Transverse colon (tissue), 4 donors: ENCODE results near the gene RSU1. TPM values are rescaled to one million over a fixed set of nuclear protein-coding genes. Genes with fewer than 3 reads are reported as not detected.

Experiments used
- DNase-seq: peaks from one replicate; pipeline ENCODE4 v3.0.0-alpha.2; 2019
- H3K27ac ChIP-seq, 4 donors: fragments of 200-600 bp; sonication (generic); 2 replicates each; pipeline ENCODE4 v1.5.1; 2016 to 2018; ENCODE audit warnings: inconsistent platforms in 4 of 4
- H3K27me3 ChIP-seq: fragments of 200-600 bp; sonication (generic); 2 replicates; pipeline ENCODE4 v1.5.1; 2017; ENCODE audit warnings: inconsistent platforms
- H3K36me3 ChIP-seq, 4 donors: fragments of 200-600 bp; sonication (generic); 2 replicates each; pipeline ENCODE4 v1.5.1; 2017 to 2019; ENCODE audit warnings: inconsistent platforms in 4 of 4
- H3K4me1 ChIP-seq, 4 donors: fragments of 200-600 bp; sonication (generic); 2 replicates each; pipeline ENCODE4 v1.5.1; 2017 to 2020; ENCODE audit warnings: inconsistent platforms in 4 of 4
- H3K4me3 ChIP-seq, 4 donors: fragments of 200-600 bp; sonication (generic); 1 replicate in 1 of 4; 2 replicates in 3 of 4; pipeline versions ENCODE4 v1.5.1 to v1.6.1; 2017 to 2019; ENCODE audit warnings: inconsistent platforms in 4 of 4
- H3K9me3 ChIP-seq, 2 donors: fragments of 200-600 bp; sonication (generic); 2 replicates each; pipeline ENCODE4 v1.5.1; 2017 to 2019; ENCODE audit warnings: inconsistent platforms in 2 of 2
- EP300 ChIP-seq: sonication (generic); formaldehyde crosslinking; IDR thresholded peaks from one replicate; pipeline ENCODE4 v1.6.1; 2017; ENCODE audit warnings: antibody characterized with exemption, low read depth
- POLR2A ChIP-seq: fragments of 450-650 bp; IDR thresholded peaks from one replicate; pipeline ENCODE4 v1.6.1; 2016; ENCODE audit warnings: antibody characterized with exemption, mild to moderate bottlenecking, moderate library complexity
- POLR2AphosphoS5 ChIP-seq, 3 donors: sonication (generic); formaldehyde crosslinking; IDR thresholded peaks; one replicate each; pipeline ENCODE4 v1.6.1; 2016; ENCODE audit warnings: antibody characterized with exemption in 3 of 3
- WGBS, 2 donors: methylation state at CpG; one replicate each; pipeline ENCODE4 v1.1.5; 2018; ENCODE audit warnings: low coverage in 1 of 2; 5-methylcytosine and 5-hydroxymethylcytosine counted together
- in situ Hi-C, 4 donors: fragments of 200-750 bp; cut with MboI; loops; one replicate each; pipeline versions ENCODE4 v1.15.0 to v1.15.1; 2017; ENCODE audit warnings: low sequenced_read_pairs in 3 of 4, low pct_ligation_motif_present in 1 of 4, low pct_unique_long_range_greater_than_20kb in 1 of 4
- intact Hi-C: fragments of 100-400 bp; cut with DNase I; formaldehyde crosslinking; loops from one replicate; pipeline ENCODE4 v1.15.1; 2023; ENCODE audit warnings: low total_unique reads
- total RNA-seq, 4 donors: library from RNA; depleted of rRNA; stranded (reverse); fragments of >200 nt; gene quantifications; one replicate each; pipeline ENCODE4 v1.1.0, GENCODE V29; 2016
- TF ChIP-seq, protein P1 (sequence below), 5 experiments: fragments of 200-600 bp in 3 of 5; fragments of 450-650 bp in 2 of 5; sonication (generic) in 3 of 5; IDR thresholded peaks; 1 replicate in 2 of 5; 2 replicates in 3 of 5; pipeline ENCODE4 v1.5.1; 2016 to 2017; ENCODE audit warnings: antibody characterized with exemption in 5 of 5, inconsistent platforms in 3 of 5, mild to moderate bottlenecking in 2 of 5, moderate library complexity in 1 of 5

Gene RSU1
- total RNA-seq, 4 donors from 2014 or later = 25.9 to 132 (median 67.0) TPM

DNA sequence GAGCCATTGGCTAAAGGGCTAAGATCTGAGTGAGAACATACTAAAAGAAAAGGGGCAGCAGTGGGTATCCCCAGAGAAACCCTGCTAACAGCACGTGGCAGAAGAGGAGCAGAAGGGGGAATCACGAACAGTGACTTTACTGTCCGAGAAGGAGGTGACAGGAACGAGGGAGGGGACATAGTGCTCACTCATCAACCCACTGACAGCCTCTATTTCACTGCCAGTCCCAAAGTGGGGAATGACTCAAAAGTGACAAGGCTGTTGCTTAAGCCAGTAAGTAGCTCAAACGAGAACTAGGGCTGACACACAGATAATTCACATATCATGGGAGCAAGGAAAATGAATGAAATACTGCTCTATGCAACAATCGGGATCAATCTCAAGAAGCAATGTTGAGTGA, 92.7 kb downstream of the RSU1 start:
- in situ Hi-C loops = no loop called here

DNA sequence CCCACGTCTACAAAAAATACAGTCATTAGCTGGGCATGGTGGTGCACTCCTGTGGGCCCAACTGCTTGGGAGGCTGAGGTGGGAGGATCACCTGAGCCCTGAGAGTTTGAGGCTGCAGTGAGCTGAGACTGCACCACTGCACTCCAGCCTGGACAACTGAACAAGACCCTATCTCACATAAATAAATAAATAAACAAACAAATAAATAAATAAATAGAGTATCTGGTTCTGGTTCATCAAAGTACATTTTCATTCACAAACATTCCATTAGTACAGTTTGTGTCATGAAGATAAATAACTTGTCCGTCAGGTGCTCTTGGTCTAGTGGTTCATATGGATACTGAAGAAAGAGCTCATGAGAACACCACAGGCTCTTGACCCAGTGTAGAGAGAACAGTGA, 96.4 kb downstream of the RSU1 start:
- 85 to 100% methylated on average over 2 of the region's 2 CpGs for WGBS, 2 donors
- Histone ChIP-seq H3K27me3 (no peaks in the 10 kb centered on the region), H3K36me3 (no peaks in the 10 kb centered on the region), H3K4me1 (no peaks in the 10 kb centered on the region), H3K9me3 (no peaks in the 10 kb centered on the region), H3K4me3 (no peak overlapping the region), H3K27ac (no peak overlapping the region)
- no peak for TF ChIP-seq EP300
- TF ChIP-seq POLR2AphosphoS5 (IDR thresholded peaks at IDR 0.05) = no peak
- TF ChIP-seq, protein P1, sequence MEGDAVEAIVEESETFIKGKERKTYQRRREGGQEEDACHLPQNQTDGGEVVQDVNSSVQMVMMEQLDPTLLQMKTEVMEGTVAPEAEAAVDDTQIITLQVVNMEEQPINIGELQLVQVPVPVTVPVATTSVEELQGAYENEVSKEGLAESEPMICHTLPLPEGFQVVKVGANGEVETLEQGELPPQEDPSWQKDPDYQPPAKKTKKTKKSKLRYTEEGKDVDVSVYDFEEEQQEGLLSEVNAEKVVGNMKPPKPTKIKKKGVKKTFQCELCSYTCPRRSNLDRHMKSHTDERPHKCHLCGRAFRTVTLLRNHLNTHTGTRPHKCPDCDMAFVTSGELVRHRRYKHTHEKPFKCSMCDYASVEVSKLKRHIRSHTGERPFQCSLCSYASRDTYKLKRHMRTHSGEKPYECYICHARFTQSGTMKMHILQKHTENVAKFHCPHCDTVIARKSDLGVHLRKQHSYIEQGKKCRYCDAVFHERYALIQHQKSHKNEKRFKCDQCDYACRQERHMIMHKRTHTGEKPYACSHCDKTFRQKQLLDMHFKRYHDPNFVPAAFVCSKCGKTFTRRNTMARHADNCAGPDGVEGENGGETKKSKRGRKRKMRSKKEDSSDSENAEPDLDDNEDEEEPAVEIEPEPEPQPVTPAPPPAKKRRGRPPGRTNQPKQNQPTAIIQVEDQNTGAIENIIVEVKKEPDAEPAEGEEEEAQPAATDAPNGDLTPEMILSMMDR (IDR thresholded peaks at IDR 0.05) = no peak
- TF ChIP-seq POLR2A = no peak
- in situ Hi-C loops (no loop called here), intact Hi-C loops (no loop called here)
- DNase-seq = no peak

More for the DNA sequence above, 92.7 kb downstream of the RSU1 start:
- Histone ChIP-seq H3K9me3 (no peaks in the 10 kb centered on the region), H3K4me3 (no peak overlapping the region), H3K27ac (no peak overlapping the region), H3K4me1 (no peaks in the 10 kb centered on the region), H3K27me3 (no peaks in the 10 kb centered on the region), H3K36me3 (no peaks in the 10 kb centered on the region)
- whole genome bisulfite sequencing, 2 donors = 88 to 92% methylated on average over 4 to 6 of the region's 6 CpGs
- no peak for DNase-seq
- intact Hi-C loops = no loop called here
- TF ChIP-seq EP300 (no peak), POLR2A (no peak), POLR2AphosphoS5 (IDR thresholded peaks at IDR 0.05) (no peak)
- TF ChIP-seq, protein P1 (IDR thresholded peaks at IDR 0.05) = no peak

DNA sequence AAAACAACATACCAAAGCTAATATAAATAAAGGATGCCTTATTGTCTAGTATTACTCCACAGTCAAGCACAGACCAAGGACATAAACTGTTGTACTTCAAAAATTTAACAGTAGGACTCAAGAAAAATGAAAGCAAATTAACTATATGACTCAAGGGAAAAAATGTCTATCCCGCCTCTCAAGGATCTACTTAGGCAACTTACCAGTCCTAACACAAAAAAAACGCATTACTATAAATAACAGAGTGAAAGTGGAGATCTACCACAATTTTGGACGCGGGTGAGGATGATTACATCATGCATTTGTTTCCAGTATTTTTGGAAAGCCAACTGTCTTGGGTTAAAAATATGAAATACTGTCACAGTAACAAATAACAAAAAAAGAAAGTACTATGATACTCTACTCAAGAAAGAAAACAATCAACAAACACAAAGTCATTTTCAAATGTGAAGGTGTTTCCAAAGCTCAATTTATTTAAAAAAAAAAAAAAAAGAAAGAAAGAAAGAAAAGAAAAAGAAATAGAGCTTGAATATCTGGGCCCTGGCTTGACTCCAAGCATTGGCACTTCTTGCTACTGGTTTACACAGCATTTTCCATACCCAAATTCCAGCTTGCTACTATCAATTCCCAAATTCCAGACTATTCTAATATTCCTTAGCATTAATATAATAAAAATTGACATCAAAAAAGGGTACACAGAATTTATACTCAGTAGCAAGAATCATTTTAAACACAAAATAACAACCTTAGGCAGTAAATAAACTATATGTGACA, 99.4 kb downstream of the RSU1 start:
- Histone ChIP-seq H3K27me3 (no peaks in the 10 kb centered on the region), H3K27ac (no peak overlapping the region), H3K4me3 (no peak overlapping the region), H3K9me3 (peaks cover 6 to 11% of the 10 kb centered on the region in 2 donors), H3K4me1 (no peaks in the 10 kb centered on the region), H3K36me3 (no peaks in the 10 kb centered on the region)
- 59 to 79% methylated on average over 4 of the region's 4 CpGs for WGBS, 2 donors
- in situ Hi-C loops (no loop called here), intact Hi-C loops (no loop called here)
- no peak for TF ChIP-seq EP300
- no peak for TF ChIP-seq POLR2A
- TF ChIP-seq, protein P1 (IDR thresholded peaks at IDR 0.05) = no peak
- TF ChIP-seq POLR2AphosphoS5 (IDR thresholded peaks at IDR 0.05) = no peak
- DNase-seq = no peak

DNA sequence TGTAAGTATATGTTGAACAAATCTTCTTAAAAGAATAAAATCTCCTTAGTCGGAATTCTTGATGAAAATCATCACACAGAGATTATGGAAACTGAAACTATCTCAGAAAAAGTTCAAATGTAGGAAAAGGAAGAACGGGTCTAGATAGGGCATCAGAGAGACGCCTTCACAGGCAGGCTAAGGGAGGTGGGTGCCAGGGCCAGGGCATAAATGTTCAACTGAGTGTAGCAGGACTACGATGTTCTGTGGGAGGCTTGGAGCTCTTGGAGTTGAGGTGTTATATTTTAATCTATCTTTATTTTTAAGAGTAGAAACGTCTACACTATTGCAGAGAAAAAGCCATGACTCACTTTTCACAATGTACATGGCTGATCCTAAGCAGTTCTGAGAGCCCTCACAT, 101.2 kb downstream of the RSU1 start:
- in situ Hi-C loops (no loop called here), intact Hi-C loops (no loop called here)
- no peaks in the 10 kb centered on the region for H3K4me1 ChIP-seq
- H3K36me3 ChIP-seq = no peaks in the 10 kb centered on the region
- H3K27ac ChIP-seq = no peak overlapping the region
- DNase-seq = no peak
- peaks cover 6 to 17% of the 10 kb centered on the region in 2 donors for H3K9me3 ChIP-seq
- H3K27me3 ChIP-seq = no peaks in the 10 kb centered on the region
- no peak overlapping the region for H3K4me3 ChIP-seq
- no peak for TF ChIP-seq EP300
- 93 to 96% methylated on average over 4 to 5 of the region's 5 CpGs for WGBS, 2 donors

DNA sequence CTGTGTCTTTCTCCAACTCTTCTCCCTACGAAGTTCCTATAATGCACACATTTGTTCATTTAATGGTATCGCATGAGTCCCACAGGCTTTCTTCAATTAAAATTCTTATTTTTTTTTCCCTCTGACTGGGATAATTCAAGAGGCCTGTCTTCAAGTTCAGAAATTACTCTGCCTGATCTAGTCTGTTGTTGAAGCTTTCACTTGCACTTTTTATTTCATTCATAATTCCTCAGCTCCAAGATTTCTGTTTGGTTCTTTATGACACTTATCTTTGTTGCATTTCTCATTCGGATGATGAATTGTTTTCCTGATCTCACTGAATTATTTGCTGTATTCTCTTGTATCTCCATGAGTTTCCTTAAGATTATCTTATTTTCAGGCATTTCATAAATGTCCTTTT, 103.9 kb downstream of the RSU1 start:
- Histone ChIP-seq H3K27ac (no peak overlapping the region), H3K9me3 (peaks cover 6 to 17% of the 10 kb centered on the region in 2 donors), H3K4me1 (no peaks in the 10 kb centered on the region), H3K4me3 (no peak overlapping the region), H3K36me3 (no peaks in the 10 kb centered on the region), H3K27me3 (no peaks in the 10 kb centered on the region)
- DNase-seq = no peak
- TF ChIP-seq POLR2AphosphoS5 (IDR thresholded peaks at IDR 0.05) = no peak
- intact Hi-C loops = no loop called here
- WGBS, 2 donors = 97 to 100% methylated on average over 3 of the region's 3 CpGs
- in situ Hi-C loops = no loop called here
